Endometrial microvascular endothelial cells (primary cell): ENCODE results near the gene FASLG. TPM values are rescaled to one million over a fixed set of nuclear protein-coding genes. Genes with fewer than 3 reads are reported as not detected.
"Not testable (repeated sequence)": the region's sequence is repeated elsewhere in the genome, so short reads cannot be mapped to it uniquely, and the experiment has no call there.

ENCODE experiments used
- in situ Hi-C: cut with HindIII; loops from 2 replicates; pipeline ENCODE4 v1.10.0; 2017; ENCODE audit warnings: low sequenced_read_pairs, low pct_unique_long_range_greater_than_20kb; ENCODE audit errors: inconsistent ontology term
- total RNA-seq: library from RNA; depleted of rRNA; stranded (reverse); fragments of >200 nt; gene quantifications from one replicate; pipeline ENCODE4 v1.2.3, GENCODE V29; 2015; ENCODE audit errors: inconsistent ontology term

Gene FASLG
- total RNA-seq, 1 donor from 2014 or later, result not detected

- in situ Hi-C loops, result no loop called here
Observed at GRCh38 chr1:172674831-172675613, 16.1 kb downstream of the FASLG start.

GRCh38 chr1:172679000-172679772, 20.3 kb downstream of the FASLG start:
- in situ Hi-C loops, result no loop called here

GRCh38 chr1:172680244-172680643, 21.3 kb downstream of the FASLG start:
- in situ Hi-C loops, result no loop called here

GRCh38 chr1:172680733-172681275, 21.9 kb downstream of the FASLG start:
- in situ Hi-C loops, result no loop called here

GRCh38 chr1:172682812-172683211, 23.9 kb downstream of the FASLG start:
- in situ Hi-C loops, result no loop called here

GRCh38 chr1:172686143-172686542, 27.2 kb downstream of the FASLG start:
- in situ Hi-C loops, result no loop called here

- in situ Hi-C loops, result not testable (repeated sequence)
Observed at GRCh38 chr1:172688428-172689085, 29.7 kb downstream of the FASLG start.

GRCh38 chr1:172690925-172691324, 32.0 kb downstream of the FASLG start:
- in situ Hi-C loops, result not testable (repeated sequence)

- in situ Hi-C loops, result no loop called here
Observed at GRCh38 chr1:172697534-172698002, 38.7 kb downstream of the FASLG start.

- in situ Hi-C loops, result no loop called here
Observed at GRCh38 chr1:172698224-172698623, 39.3 kb downstream of the FASLG start.

- in situ Hi-C loops, result no loop called here
Observed at GRCh38 chr1:172699111-172699510, 40.2 kb downstream of the FASLG start.

- in situ Hi-C loops, result no loop called here
Observed at GRCh38 chr1:172699695-172700227, 40.9 kb downstream of the FASLG start.

GRCh38 chr1:172700556-172700955, 41.7 kb downstream of the FASLG start:
- in situ Hi-C loops, result no loop called here

GRCh38 chr1:172704001-172704400, 45.1 kb downstream of the FASLG start:
- in situ Hi-C loops, result no loop called here

GRCh38 chr1:172704420-172705210, 45.7 kb downstream of the FASLG start:
- in situ Hi-C loops, result no loop called here

GRCh38 chr1:172708452-172708851, 49.5 kb downstream of the FASLG start:
- in situ Hi-C loops, result no loop called here

GRCh38 chr1:172711558-172711957, 52.7 kb downstream of the FASLG start:
- in situ Hi-C loops, result no loop called here

GRCh38 chr1:172713466-172713865, 54.6 kb downstream of the FASLG start:
- in situ Hi-C loops, result no loop called here
